ENCODE measurements around the gene FOXD2.

DNA sequence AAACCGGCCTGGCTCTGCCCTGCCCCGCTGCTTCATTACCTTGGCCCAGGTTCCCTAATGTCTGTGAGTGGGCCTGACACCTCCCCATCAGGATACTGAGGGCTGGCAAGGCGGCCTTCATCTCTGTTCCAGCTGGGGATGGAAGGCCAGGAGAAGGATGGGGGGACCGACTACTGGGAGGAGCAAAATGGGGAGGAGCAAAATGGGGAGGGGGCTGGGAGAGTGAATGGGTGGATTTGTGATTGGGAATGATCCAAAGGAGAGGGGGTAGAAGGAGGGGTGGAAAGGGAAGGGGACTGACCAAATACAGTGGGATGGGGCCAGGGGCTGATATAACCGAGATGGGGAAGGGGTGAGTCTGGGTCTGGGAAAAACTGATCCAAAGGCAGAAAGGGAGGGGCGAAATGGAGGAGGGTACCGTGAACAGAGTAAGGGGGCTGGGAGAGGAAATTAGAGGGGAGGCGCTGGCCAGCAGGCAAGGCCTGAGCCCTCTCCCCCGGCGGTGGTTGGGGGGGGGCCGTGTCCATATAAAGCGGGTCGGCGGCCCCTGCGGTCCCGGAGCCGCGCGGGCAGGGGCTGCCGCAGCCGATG is 22.0 kb upstream of the FOXD2 start, which contains the start of gene FOXE3:
- TF ChIP-seq, protein P1, sequence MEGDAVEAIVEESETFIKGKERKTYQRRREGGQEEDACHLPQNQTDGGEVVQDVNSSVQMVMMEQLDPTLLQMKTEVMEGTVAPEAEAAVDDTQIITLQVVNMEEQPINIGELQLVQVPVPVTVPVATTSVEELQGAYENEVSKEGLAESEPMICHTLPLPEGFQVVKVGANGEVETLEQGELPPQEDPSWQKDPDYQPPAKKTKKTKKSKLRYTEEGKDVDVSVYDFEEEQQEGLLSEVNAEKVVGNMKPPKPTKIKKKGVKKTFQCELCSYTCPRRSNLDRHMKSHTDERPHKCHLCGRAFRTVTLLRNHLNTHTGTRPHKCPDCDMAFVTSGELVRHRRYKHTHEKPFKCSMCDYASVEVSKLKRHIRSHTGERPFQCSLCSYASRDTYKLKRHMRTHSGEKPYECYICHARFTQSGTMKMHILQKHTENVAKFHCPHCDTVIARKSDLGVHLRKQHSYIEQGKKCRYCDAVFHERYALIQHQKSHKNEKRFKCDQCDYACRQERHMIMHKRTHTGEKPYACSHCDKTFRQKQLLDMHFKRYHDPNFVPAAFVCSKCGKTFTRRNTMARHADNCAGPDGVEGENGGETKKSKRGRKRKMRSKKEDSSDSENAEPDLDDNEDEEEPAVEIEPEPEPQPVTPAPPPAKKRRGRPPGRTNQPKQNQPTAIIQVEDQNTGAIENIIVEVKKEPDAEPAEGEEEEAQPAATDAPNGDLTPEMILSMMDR (IDR thresholded peaks at IDR 0.05; ENCODE audit: low read depth, low read length) = no peak
- TF ChIP-seq MYC (IDR thresholded peaks at IDR 0.05; ENCODE audit: low read depth, low read length) = no peak
- no peak for TF ChIP-seq POLR2A (IDR thresholded peaks at IDR 0.05; ENCODE audit: extremely low read depth, insufficient read length)

Data from NB4 (cell line).